ENCODE measurements around the gene ZBTB38. TPM values are rescaled to one million over a fixed set of nuclear protein-coding genes. Genes with fewer than 3 reads are reported as not detected.

ZBTB38 gene
- total and polyA plus RNA-seq, 2 of the 13 experiments (the other 11 are each of a cell fraction or from before 2014, with no cell fraction given): 26.8 to 51.7 TPM

GRCh38 chr3:141360888-141361598, 7.3 kb upstream of the ZBTB38 start (continued):
- TF ChIP-seq PRDM4 (CRISPR knock-in tag; IDR thresholded peaks at IDR 0.05; ENCODE audit: borderline replicate concordance): no peak
- no peak for TF ChIP-seq TAF1 (CRISPR knock-in tag; IDR thresholded peaks at IDR 0.05)
- TF ChIP-seq ZNF513 (CRISPR knock-in tag; conservative IDR thresholded peaks at IDR 0.05): no peak
- no peak for TF ChIP-seq CENPBD1 (CRISPR knock-in tag; IDR thresholded peaks at IDR 0.05; ENCODE audit: borderline replicate concordance, low read depth)
- no peak for TF ChIP-seq ZNF224 (CRISPR knock-in tag; IDR thresholded peaks at IDR 0.05)
- TF ChIP-seq STAT5B (CRISPR knock-in tag; IDR thresholded peaks at IDR 0.05): no peak
- TF ChIP-seq SP140L (CRISPR knock-in tag; IDR thresholded peaks at IDR 0.05; ENCODE audit: borderline replicate concordance): no peak
- TF ChIP-seq SMAD1 (CRISPR knock-in tag; IDR thresholded peaks at IDR 0.05; ENCODE audit: borderline replicate concordance, low read depth): no peak
- no peak for TF ChIP-seq NFE2L2 (IDR thresholded peaks at IDR 0.05; ENCODE audit: low read length)
- 0 out of 2 replicates have a peak, but pooled peaks have one; percentile 38 for TF ChIP-seq ZBED4 (CRISPR knock-in tag; IDR thresholded peaks at IDR 0.05; ENCODE audit: borderline replicate concordance)
- TF ChIP-seq ZNF816 (CRISPR knock-in tag; IDR thresholded peaks at IDR 0.05; ENCODE audit: borderline replicate concordance): no peak
- no peak for TF ChIP-seq MXD3 (CRISPR knock-in tag; IDR thresholded peaks at IDR 0.05)
- no peak for TF ChIP-seq RELA (CRISPR knock-in tag; IDR thresholded peaks at IDR 0.05)
- TF ChIP-seq ZNF230 (CRISPR knock-in tag; IDR thresholded peaks at IDR 0.05): no peak
- TF ChIP-seq ZNF180 (CRISPR knock-in tag; IDR thresholded peaks at IDR 0.05; ENCODE audit: borderline replicate concordance, low read depth): no peak
- no peak for TF ChIP-seq NPAS2 (CRISPR knock-in tag; IDR thresholded peaks at IDR 0.05; ENCODE audit: borderline replicate concordance)
- TF ChIP-seq KLF12 (CRISPR knock-in tag; IDR thresholded peaks at IDR 0.05; ENCODE audit: borderline replicate concordance): no peak
- TF ChIP-seq DPF2 (CRISPR knock-in tag; IDR thresholded peaks at IDR 0.05; ENCODE audit: borderline replicate concordance, low read depth): no peak; the same call in 1 of the 2 replicates
- no peak for TF ChIP-seq ZNF468 (CRISPR knock-in tag; IDR thresholded peaks at IDR 0.05)
- no peak for TF ChIP-seq DBP (CRISPR knock-in tag; IDR thresholded peaks at IDR 0.05; ENCODE audit: not compliant biosample characterization)

All from HepG2 (cell line).